ENCODE results near the gene IDH3A. TPM values are rescaled to one million over a fixed set of nuclear protein-coding genes. Genes with fewer than 3 reads are reported as not detected.

Gene IDH3A
- total and polyA plus RNA-seq, 10 donors, result 27.6 to 90.7 (median 70.1) TPM

DNA sequence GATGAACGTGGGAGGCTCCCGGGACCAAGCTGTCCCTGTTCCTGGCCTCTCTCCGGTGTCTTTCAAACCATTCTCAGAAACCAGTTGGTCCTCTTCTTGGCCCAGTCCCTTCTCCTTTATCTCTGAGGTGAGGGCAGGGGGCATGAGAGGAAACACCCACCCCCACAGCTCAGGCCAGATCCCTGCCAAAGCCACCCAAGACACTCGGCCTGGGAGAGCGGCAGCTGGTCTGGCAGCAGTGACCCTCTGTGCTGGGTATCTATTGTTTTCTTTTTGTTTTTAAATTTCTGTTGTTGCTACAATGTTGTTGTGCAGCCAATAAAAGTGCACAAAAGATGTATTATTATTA is 57.9 kb downstream of the IDH3A start:
- Histone ChIP-seq H3K36me3 (no peaks in the 10 kb centered on the region), H3K27me3 (replicated peaks in 1 of 7) (no peaks in the 10 kb centered on the region), H3K9me3 (no peaks in the 10 kb centered on the region), H3K4me3 (no peak overlapping the region), H3K4me1 (no peaks in the 10 kb centered on the region), H3K27ac (no peak overlapping the region)
- intact Hi-C loops (cut with DNase I; ENCODE audit: low total_unique reads), result no loop called here
- TF ChIP-seq POLR2AphosphoS5 (IDR thresholded peaks at IDR 0.05), result no peak
- TF ChIP-seq, protein P1, sequence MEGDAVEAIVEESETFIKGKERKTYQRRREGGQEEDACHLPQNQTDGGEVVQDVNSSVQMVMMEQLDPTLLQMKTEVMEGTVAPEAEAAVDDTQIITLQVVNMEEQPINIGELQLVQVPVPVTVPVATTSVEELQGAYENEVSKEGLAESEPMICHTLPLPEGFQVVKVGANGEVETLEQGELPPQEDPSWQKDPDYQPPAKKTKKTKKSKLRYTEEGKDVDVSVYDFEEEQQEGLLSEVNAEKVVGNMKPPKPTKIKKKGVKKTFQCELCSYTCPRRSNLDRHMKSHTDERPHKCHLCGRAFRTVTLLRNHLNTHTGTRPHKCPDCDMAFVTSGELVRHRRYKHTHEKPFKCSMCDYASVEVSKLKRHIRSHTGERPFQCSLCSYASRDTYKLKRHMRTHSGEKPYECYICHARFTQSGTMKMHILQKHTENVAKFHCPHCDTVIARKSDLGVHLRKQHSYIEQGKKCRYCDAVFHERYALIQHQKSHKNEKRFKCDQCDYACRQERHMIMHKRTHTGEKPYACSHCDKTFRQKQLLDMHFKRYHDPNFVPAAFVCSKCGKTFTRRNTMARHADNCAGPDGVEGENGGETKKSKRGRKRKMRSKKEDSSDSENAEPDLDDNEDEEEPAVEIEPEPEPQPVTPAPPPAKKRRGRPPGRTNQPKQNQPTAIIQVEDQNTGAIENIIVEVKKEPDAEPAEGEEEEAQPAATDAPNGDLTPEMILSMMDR (IDR thresholded peaks at IDR 0.05 in 8 of 11, conservative IDR thresholded peaks at IDR 0.05 in 3 of 11), result no peak
- no peak for TF ChIP-seq POLR2A (IDR thresholded peaks at IDR 0.05)
- no peak for DNase-seq
- WGBS, 5 donors, result 86 to 96% (median 90%) methylated on average over 5 of the region's 5 CpGs

DNA sequence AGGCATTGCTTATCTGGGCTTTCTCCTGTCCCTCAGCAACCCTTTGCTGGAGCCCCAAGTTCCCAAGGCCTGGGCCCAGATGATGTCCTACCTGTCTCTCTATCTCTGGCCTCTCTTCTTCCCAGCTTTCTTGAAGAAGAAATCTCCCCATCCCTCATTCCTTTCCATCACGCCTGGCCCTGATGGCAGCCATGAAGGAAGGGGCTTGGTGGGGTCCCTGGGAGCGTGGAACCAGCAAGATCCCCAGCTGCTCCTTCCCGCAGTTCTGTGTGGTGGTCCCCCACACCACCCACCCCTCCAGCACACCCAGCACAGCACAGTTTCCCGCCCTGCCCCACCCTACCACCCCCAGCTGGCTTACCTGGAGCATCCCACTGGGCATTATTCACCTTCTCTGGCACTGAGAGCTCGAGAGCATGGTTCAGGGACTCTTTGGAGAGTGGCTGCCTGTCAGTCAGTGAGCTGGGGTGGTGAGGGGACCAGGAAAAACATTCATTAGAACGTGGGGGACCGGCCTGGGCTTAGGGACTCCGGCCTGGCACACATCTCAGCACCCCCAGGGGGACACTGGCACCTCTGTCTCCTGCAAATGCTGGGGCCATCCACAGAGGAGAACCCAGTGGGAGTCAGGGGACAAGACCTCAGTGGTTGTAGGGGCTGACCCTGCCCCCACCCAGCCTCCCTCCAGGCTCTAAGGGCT is 58.6 kb downstream of the IDH3A start:
- H3K27ac ChIP-seq, result no peak overlapping the region
- H3K9me3 ChIP-seq, result no peaks in the 10 kb centered on the region
- no peaks in the 10 kb centered on the region for H3K36me3 ChIP-seq
- TF ChIP-seq, protein P1 (IDR thresholded peaks at IDR 0.05 in 8 of 11, conservative IDR thresholded peaks at IDR 0.05 in 3 of 11), result no peak
- TF ChIP-seq POLR2A (IDR thresholded peaks at IDR 0.05) (no peak), POLR2AphosphoS5 (IDR thresholded peaks at IDR 0.05) (no peak)
- no peak overlapping the region for H3K4me3 ChIP-seq
- peaks cover 0 to 6% (median 0%) of the 10 kb centered on the region in 7 donors for H3K27me3 ChIP-seq (replicated peaks in 1 of 7)
- WGBS, 5 donors, result 80 to 90% (median 86%) methylated on average over 5 to 8 of the region's 8 CpGs
- intact Hi-C loops (cut with DNase I; ENCODE audit: low total_unique reads), result no loop called here
- DNase-seq, result no peak
- no peaks in the 10 kb centered on the region for H3K4me1 ChIP-seq

DNA sequence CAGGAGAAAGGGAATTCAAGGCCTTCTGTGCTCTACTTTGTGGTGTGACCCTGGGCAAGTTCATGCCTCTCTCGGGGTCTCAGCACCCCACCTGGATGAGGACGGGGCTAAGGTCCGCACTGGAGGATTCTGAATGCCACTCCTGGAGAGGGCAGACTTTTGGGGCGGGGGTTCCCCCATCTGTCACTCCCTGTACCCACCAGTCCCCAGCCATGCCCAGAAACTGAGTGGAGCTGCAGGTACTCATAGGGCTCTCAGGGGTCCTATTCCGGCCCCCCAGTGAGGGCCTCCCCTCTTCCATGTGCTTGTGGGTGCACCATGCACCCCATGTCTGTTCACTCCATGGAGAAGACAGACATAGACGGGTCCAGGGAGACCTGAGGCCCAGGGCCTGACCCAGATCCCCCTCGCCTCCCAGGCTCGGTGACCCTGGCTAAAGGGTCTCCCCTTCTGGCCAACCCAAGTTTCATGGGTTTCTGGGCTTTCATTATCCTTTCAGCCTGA is 59.2 kb downstream of the IDH3A start:
- 81 to 95% (median 90%) methylated on average over 8 of the region's 8 CpGs for WGBS, 5 donors
- no peak overlapping the region for H3K27ac ChIP-seq
- no peaks in the 10 kb centered on the region for H3K9me3 ChIP-seq
- peaks cover 0 to 10% (median 0%) of the 10 kb centered on the region in 7 donors for H3K27me3 ChIP-seq (replicated peaks in 1 of 7)
- no peaks in the 10 kb centered on the region for H3K36me3 ChIP-seq
- no peak for DNase-seq
- intact Hi-C loops (cut with DNase I; ENCODE audit: low total_unique reads), result no loop called here
- H3K4me1 ChIP-seq, result no peaks in the 10 kb centered on the region
- H3K4me3 ChIP-seq, result no peak overlapping the region
- TF ChIP-seq POLR2AphosphoS5 (IDR thresholded peaks at IDR 0.05) (no peak), POLR2A (IDR thresholded peaks at IDR 0.05) (no peak)
- TF ChIP-seq, protein P1 (IDR thresholded peaks at IDR 0.05 in 8 of 11, conservative IDR thresholded peaks at IDR 0.05 in 3 of 11), result no peak

DNA sequence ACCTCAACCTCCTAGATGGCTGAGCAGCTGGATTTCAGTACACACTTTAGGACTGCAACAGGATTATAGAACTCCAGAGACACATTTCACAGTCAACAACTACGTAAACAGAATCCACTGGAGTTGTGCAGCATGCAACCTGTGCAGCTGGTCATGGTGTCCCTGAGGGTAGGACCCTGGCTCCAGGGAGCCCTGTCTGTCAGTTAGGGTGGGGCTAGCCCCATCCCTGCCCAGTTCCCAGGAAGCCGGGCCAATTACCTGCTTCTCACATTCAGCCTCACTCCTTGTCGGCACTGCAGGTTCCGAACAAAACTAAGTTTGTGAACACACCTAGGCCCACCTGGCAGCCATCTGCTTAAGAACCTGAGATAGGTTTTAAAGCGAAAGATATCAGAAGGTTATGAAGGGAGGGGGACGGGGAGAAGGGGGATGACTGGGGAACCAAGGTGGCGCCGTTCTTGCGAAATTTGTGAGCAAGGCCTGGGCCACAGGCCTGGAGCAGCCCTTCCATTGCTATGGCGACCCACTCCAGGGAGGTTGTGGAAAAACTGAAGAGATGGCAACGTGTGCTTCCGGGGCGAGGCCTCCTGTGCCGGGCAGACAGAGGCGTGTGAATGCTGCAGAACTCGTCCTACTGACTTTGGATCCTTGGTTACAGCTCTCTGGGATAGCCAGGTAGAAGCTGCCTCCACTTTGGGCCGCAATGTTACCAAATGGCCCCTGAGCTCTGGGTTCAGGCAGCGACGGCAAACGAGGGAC is 59.9 kb downstream of the IDH3A start:
- no peaks in the 10 kb centered on the region for H3K36me3 ChIP-seq
- H3K4me1 ChIP-seq, result no peaks in the 10 kb centered on the region
- intact Hi-C loops (cut with DNase I; ENCODE audit: low total_unique reads), result no loop called here
- H3K4me3 ChIP-seq, result no peak overlapping the region
- TF ChIP-seq, protein P1 (IDR thresholded peaks at IDR 0.05 in 8 of 11, conservative IDR thresholded peaks at IDR 0.05 in 3 of 11), result no peak
- TF ChIP-seq POLR2AphosphoS5 (IDR thresholded peaks at IDR 0.05), result no peak
- TF ChIP-seq POLR2A (IDR thresholded peaks at IDR 0.05), result no peak
- H3K27me3 ChIP-seq (replicated peaks in 1 of 7), result peaks cover 0 to 12% (median 0%) of the 10 kb centered on the region in 7 donors
- no peak overlapping the region for H3K27ac ChIP-seq
- no peaks in the 10 kb centered on the region for H3K9me3 ChIP-seq
- WGBS, 5 donors, result 80 to 89% (median 87%) methylated on average over 14 to 20 of the region's 20 CpGs
- DNase-seq, result no peak

All from spleen (tissue), 11 donors.